Lung microvascular endothelial cell (primary cell): ENCODE measurements around the gene HNRNPH2. TPM values are rescaled to one million over a fixed set of nuclear protein-coding genes. Genes with fewer than 3 reads are reported as not detected.
A peak's percentile ranks its signal among the peaks of the same experiment; 100 is the strongest.

Experiments used
- DNase-seq, 2 donors: peaks; one replicate each; pipeline versions ENCODE4 v3.0.0 to v3.0.0-alpha.2; 2010; ENCODE audit warnings: low read depth in 2 of 2
- total RNA-seq: library from RNA; depleted of rRNA; stranded (reverse); fragments of >200 nt; gene quantifications from 2 replicates; pipeline ENCODE4 v1.2.1, GENCODE V29; 2014

The HNRNPH2 gene
- total RNA-seq, 1 donor from 2014 or later, result 70.6 TPM

DNA sequence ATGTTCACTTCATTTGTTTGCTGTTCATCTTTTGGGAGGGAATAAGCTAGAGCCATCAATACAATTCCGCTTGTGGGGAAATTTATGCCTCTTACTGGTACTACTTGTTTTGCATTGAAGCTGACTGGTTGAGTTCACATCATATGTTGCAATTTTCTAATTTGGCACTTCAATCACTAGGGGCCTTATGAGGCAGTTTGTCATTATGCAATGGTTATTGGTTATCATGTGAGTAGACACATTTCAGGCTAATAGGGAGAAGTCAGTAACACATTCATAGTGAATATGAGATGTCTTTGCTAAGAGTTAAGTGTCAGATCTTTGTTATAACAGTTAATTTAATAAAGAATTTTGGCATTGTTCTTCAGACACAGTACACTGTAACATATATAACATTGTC is 12.2 kb upstream of the HNRNPH2 start:
- DNase-seq, result no peak

DNA sequence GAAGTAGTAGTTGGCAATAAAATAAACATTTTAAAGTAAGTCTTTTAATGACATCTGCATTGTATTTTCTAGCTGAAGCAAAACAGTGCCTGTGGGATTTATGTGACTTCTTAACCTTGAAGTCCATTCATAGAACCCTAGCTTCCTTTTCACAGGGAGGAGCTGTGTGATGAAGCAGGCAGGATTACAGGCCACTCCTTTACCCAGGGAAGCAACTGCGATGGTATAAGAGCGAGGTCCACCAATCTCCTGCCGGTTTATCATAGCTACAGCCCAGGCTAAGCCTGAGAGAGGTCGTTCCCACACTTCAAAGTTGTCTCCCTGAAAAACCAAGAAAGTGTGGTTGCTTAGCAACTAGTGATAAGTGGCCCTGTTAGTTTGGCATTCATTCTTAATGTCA is 10.2 kb upstream of the HNRNPH2 start:
- peak; percentile 23 to 67 for DNase-seq

DNA sequence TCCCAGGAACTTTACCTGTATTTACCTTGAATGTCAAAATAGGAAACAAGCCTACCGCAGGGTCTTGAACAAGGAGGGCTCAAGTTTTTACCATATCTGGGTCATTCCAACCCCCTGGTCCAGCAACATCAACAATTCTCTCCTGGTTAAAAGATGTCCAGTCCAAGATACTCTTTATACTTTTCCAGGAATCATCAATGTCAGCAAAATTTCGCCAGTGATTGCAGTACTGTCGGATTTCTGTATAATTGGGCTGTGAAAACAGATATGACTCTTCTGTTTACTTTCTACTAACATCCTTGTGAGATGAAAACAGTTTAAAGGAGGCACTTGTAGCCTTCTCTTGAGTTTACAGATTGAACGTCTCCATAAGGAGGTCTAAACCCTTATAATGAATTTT is 9.3 kb upstream of the HNRNPH2 start:
- no peak for DNase-seq

GRCh38 chrX:101399825-101400224 is 8.2 kb upstream of the HNRNPH2 start:
- DNase-seq, result no peak

DNA sequence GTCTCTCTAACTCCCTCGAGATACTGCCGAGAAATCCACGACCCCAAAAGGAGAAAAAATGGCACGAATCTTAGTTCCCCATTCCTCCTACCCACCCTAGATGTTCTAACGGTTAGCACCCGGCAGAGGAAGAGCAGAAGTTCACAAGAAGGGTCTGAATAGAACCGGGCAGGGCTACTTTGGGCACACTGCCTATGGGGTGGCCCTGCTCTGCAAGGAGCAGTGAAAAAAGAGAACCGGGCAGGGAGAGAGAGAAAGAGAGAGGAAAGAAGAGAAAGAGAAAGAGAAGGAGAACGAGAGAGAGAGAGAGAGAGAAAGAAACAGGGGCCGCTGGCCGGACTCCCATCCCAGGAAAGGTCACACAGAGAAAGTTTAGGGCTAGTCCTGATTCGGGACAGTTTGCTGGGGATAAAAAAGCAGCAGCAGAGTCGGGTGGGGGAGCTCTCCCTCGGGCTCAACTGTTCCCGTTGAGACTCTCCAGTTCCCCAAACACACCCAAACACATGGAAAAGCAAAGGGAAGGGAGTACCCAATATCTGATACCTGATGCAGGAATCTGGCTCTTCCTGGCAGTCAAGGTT is 765 bp upstream of the HNRNPH2 start:
- DNase-seq, result peak in 1 of 2 donors; percentile 6

GRCh38 chrX:101408532-101408841 is 465 bp downstream of the HNRNPH2 start:
- DNase-seq, result no peak

GRCh38 chrX:101409043-101409442 is 1.0 kb downstream of the HNRNPH2 start:
- DNase-seq, result peak; percentile 24 to 45

DNA sequence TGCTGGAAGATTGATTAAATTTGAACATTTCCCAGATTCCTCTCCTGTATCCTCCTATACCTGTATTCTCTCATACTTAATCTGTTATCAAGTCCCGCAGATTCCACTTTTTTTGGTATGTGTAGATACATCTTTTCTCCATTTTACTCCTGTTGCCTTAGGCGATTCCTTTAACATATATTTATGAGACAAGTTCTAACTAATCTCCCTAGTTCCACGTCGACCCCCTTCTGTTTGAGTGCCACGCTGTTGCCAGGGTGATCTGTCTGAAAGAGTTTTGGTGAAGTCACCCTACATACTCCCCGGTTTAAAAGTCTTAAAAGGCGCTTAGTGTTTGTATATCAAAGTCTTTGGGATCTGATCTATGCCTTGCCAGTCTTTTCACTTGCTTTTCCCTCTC is 2.4 kb downstream of the HNRNPH2 start:
- DNase-seq, result peak in 1 of 2 donors; percentile 30

- DNase-seq, result no peak
Measured at GRCh38 chrX:101411984-101412383, 4.0 kb downstream of the HNRNPH2 start.

DNA sequence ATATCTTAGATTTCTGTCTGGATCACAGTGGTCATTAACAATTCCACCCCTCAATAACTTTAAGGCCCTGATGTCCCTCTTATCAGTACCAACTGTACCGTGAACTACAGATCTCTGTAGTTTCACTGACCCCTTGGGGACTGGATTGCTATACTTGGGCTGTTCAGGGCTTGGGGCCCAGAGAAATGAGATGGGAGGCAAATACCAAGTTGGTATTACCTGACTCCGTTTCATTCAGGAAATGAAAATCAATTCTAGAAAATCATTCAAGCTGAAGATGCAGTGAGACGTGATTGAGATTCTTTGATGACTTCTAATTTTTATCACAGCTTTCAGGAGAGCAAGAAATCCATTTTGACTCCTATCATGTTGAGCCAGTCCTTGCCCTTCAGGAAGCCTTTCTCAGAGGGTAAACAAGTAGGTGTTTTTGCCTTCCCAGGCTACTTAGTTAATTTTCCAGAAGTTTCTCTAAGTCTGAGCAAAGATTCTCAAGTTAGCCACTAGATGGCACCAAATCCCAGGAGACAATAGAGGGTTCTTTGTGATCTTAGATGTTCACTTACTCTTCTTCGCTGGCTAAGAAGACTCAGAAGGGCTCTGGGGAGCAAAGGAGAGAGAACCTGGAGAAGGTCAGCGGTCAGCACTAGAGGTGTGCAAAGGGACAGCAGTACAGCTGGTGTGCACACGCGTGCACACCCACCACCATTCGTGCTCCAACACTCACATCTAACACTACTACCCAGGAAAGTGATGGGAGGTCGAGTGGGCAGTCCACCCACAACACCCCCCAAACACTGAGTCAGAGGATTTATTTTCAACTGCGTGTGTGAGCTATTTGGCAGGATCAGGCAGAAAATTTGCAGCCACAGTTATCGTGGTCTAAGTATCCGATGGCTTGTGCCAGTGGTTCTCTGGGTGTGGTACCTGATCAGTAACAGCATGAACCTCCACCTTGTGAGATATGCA is 7.4 kb downstream of the HNRNPH2 start:
- peak; percentile 67 to 81 for DNase-seq

DNA sequence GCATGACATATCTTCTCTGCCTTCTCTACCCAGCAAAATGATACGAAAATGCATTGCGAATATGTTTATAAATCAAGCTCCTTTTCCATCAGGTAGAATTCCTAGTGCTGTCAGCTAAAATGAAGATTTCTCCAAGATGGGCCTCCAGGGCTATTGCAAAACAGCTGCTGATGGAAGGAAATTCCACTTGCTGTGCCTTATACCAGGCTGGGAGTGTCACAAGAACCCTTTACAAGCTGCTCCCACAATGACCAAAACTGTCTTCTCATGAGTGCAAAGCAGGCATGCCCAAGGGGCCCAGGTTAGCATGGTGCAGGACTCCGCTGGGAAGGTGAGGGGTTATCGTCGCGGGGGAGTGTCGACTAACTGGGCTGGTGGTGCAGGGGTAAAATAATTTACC is 8.7 kb downstream of the HNRNPH2 start:
- DNase-seq, result no peak

DNA sequence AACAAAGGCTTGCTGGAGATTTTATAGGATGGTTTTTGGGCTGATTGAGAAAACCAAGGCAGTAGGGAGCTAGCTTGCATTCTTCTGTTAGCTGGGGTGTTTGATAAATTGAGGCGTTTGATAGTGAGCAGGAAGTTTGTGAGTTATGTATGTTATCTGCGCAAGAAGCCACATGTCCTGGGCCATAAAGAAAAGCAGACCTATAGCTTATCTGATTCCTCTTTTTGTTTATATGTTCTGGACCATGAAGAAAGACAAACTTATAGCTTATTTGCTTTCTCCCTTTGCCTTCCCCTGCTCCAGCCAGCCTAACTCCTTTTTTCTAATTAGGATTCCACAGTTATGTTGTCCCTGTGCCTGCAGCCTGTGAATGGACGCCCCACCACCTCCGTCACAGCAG is 9.2 kb downstream of the HNRNPH2 start:
- DNase-seq, result no peak

- peak; percentile 42 to 52 for DNase-seq
Measured at GRCh38 chrX:101417981-101418841, 10.2 kb downstream of the HNRNPH2 start.

DNA sequence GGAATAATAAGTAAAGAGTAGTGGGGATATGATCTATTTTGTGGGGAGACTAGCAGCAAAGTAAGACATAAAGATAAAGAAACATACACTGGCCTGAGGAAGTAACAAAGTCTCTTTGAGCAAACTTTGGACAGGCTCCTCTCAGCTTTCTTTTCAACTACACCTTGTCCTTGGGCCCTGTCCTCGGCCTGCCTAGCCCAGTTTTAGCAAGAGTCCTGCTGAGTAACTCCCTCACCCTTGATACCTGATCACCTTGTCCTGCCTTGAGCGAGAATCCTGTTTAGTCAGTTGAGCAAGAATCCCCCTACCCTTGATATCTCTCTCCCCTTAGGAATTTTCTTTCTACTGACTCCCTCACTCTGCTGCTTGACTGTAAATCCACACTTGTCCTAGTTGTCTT is 11.5 kb downstream of the HNRNPH2 start:
- no peak for DNase-seq

DNA sequence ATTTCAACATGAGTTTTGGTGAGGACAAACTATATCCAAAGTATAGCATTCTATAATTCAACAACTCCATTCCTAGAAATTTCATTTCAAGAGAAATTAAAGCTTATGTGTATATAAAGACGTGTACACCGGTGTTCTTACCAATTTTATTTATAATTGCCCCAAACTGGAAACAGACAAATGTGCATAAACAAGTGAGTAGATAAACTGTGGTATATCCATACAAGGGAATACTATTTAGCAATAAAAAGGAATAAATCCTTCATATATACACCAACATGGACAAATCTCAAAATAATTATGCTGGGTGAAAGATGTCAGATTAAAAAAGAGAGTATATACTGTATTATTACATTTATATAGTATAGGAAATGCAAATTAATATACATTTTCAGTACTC is 19.9 kb downstream of the HNRNPH2 start:
- no peak for DNase-seq

GRCh38 chrX:101429934-101430333 is 21.9 kb downstream of the HNRNPH2 start:
- DNase-seq, result peak in 1 of 2 donors; percentile 28

- no peak for DNase-seq
Measured at GRCh38 chrX:101430457-101431078, 22.5 kb downstream of the HNRNPH2 start.

- no peak for DNase-seq
Measured at GRCh38 chrX:101442085-101442484, 34.1 kb downstream of the HNRNPH2 start.

GRCh38 chrX:101449279-101449678 is 41.3 kb downstream of the HNRNPH2 start:
- DNase-seq, result no peak

- no peak for DNase-seq
Measured at GRCh38 chrX:101450085-101450484, 42.1 kb downstream of the HNRNPH2 start.

GRCh38 chrX:101450961-101451360 is 42.9 kb downstream of the HNRNPH2 start:
- peak in 1 of 2 donors; percentile 46 for DNase-seq

GRCh38 chrX:101452056-101452455 is 44.0 kb downstream of the HNRNPH2 start:
- peak in 1 of 2 donors; percentile 47 for DNase-seq
